Neural cell (in vitro differentiated cells): Measurements from ENCODE around the gene KCNMB2. TPM values are rescaled to one million over a fixed set of nuclear protein-coding genes. Genes with fewer than 3 reads are reported as not detected.

ENCODE experiments used
- H2AFZ ChIP-seq: fragments of 200-600, 300-800 bp; sonication (generic), shearing (Covaris generic); 2 replicates; pipeline ENCODE4 v1.6.0; 2014; ENCODE audit warnings: low read depth, mild to moderate bottlenecking, antibody characterized with exemption, low read length, moderate library complexity
- H3F3A ChIP-seq: fragments of 200-600 bp; shearing (Covaris generic); 2 replicates; pipeline ENCODE4 v1.6.1; 2016; ENCODE audit warnings: mild to moderate bottlenecking, moderate library complexity, mixed read lengths, antibody characterized with exemption, low read length; ENCODE audit not compliant: insufficient read depth, poor library complexity, severe bottlenecking
- H3K27ac ChIP-seq: fragments of 200-600, 300-800 bp; sonication (generic), shearing (Covaris generic); 2 replicates; pipeline ENCODE4 v1.5.1; 2014; ENCODE audit warnings: mild to moderate bottlenecking, low read length, moderate library complexity
- H3K27me3 ChIP-seq: fragments of 300-800, 200-600 bp; sonication (generic), shearing (Covaris generic); 2 replicates; pipeline ENCODE4 v1.6.0; 2014; ENCODE audit warnings: mild to moderate bottlenecking, low read depth, low read length, moderate library complexity; ENCODE audit not compliant: insufficient read depth
- H3K36me3 ChIP-seq: fragments of 300-800, 200-600 bp; sonication (generic), shearing (Covaris generic); 2 replicates; pipeline ENCODE4 v1.5.1; 2014; ENCODE audit warnings: mild to moderate bottlenecking, antibody characterized with exemption, low read length, moderate library complexity; ENCODE audit not compliant: insufficient read depth
- H3K4me2 ChIP-seq: fragments of 300-800, 200-600 bp; sonication (generic), shearing (Covaris generic); 2 replicates; pipeline ENCODE4 v1.6.0; 2014; ENCODE audit warnings: mild to moderate bottlenecking, low read length
- H3K4me3 ChIP-seq: fragments of 300-800, 200-600 bp; sonication (generic), shearing (Covaris generic); 2 replicates; pipeline ENCODE4 v1.5.1; 2014; ENCODE audit warnings: mild to moderate bottlenecking, low read length, moderate library complexity
- H3K79me2 ChIP-seq: fragments of 200-600 bp; shearing (Covaris generic); replicated peaks from 2 replicates; pipeline ENCODE4 v1.6.0; 2014; ENCODE audit warnings: mild to moderate bottlenecking, low read length, moderate library complexity; ENCODE audit not compliant: insufficient read depth
- H3K9ac ChIP-seq: fragments of 300-800, 200-600 bp; sonication (generic), shearing (Covaris generic); 2 replicates; pipeline ENCODE4 v1.6.1; 2016; ENCODE audit warnings: mild to moderate bottlenecking, low read length, mixed read lengths
- H3K9me2 ChIP-seq: fragments of 200-600 bp; shearing (Covaris generic); 2 replicates; pipeline ENCODE4 v1.6.1; 2016; ENCODE audit warnings: mild to moderate bottlenecking, low read length, mixed read lengths; ENCODE audit not compliant: insufficient read depth
- H3K9me3 ChIP-seq: fragments of 200-600, 300-800 bp; sonication (generic), shearing (Covaris generic); 2 replicates; pipeline ENCODE4 v1.6.1; 2016; ENCODE audit warnings: mild to moderate bottlenecking, mixed run types, low read length, moderate library complexity, mixed read lengths
- H4K20me1 ChIP-seq: fragments of 200-600 bp; shearing (Covaris generic); 2 replicates; pipeline ENCODE4 v1.6.1; 2016; ENCODE audit warnings: mild to moderate bottlenecking, mixed run types; ENCODE audit not compliant: insufficient read depth
- CTCF ChIP-seq: fragments of 450-650 bp; IDR thresholded peaks from 2 replicates; pipeline ENCODE4 v1.5.1; 2014; ENCODE audit warnings: antibody characterized with exemption, mild to moderate bottlenecking, moderate library complexity; ENCODE audit not compliant: poor library complexity, severe bottlenecking
- EP300 ChIP-seq: fragments of 450-650 bp; conservative IDR thresholded peaks from 2 replicates; pipeline ENCODE4 v1.6.1; 2014; ENCODE audit warnings: antibody characterized with exemption, mild to moderate bottlenecking, moderate library complexity; ENCODE audit not compliant: poor library complexity, severe bottlenecking
- EZH2 ChIP-seq: fragments of 200-600, 300-800 bp; shearing (Covaris generic), sonication (generic); IDR thresholded peaks from 2 replicates; pipeline ENCODE4 v1.6.1; 2014; ENCODE audit warnings: antibody characterized with exemption, low read length, borderline replicate concordance, mild to moderate bottlenecking; ENCODE audit not compliant: insufficient read depth, poor library complexity, severe bottlenecking
- MXI1 ChIP-seq: fragments of 450-650 bp; conservative IDR thresholded peaks from 2 replicates; pipeline ENCODE4 v1.6.1; 2014; ENCODE audit warnings: antibody characterized with exemption, mild to moderate bottlenecking; ENCODE audit not compliant: poor library complexity, severe bottlenecking
- POLR2AphosphoS5 ChIP-seq: IDR thresholded peaks from 2 replicates; pipeline ENCODE4 v1.6.1; 2012
- RAD21 ChIP-seq: fragments of 450-650 bp; conservative IDR thresholded peaks from 2 replicates; pipeline ENCODE4 v1.6.1; 2014; ENCODE audit warnings: antibody characterized with exemption, mild to moderate bottlenecking, moderate library complexity
- SMC3 ChIP-seq: fragments of 450-650 bp; conservative IDR thresholded peaks from 2 replicates; pipeline ENCODE4 v1.6.1; 2014; ENCODE audit warnings: antibody characterized with exemption, mild to moderate bottlenecking, moderate library complexity; ENCODE audit not compliant: poor library complexity
- polyA plus RNA-seq: library from polyadenylated mRNA; depleted of rRNA; stranded (reverse); fragments of >200 nt; gene quantifications from 2 replicates; pipeline ENCODE4 v1.2.3, GENCODE V29; 2014
- TF ChIP-seq, protein P1 (sequence below): IDR thresholded peaks from 2 replicates; pipeline ENCODE4 v1.6.1; 2012; ENCODE audit warnings: borderline replicate concordance

Gene KCNMB2
- polyA plus RNA-seq, 1 donor from 2014 or later = 0.93 TPM

DNA sequence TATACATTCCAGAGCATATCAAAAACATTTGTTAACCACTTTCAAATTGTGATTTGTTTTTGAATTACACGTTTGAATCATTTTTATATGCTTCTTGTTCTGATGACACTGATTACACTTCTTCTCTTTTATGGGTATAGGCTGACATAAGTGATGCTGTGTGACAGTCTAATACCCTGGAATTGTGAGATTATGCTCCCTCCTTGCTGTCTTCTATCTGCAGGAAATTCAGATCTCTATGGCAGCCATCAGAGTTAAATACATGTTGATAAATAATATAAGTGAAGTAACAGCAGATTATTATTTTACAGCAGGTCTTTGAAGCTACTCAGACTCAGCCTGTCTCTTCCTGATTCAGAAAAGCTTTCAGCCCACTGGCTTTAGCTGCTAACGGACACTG is 286.5 kb downstream of the KCNMB2 start:
- Histone ChIP-seq H3K4me2 (no peak overlapping the region), H4K20me1 (no peaks in the 10 kb centered on the region), H3F3A (peaks cover 6% of the 10 kb centered on the region), H3K4me3 (no peak overlapping the region), H3K36me3 (no peaks in the 10 kb centered on the region), H2AFZ (no peak overlapping the region), H3K27ac (peak overlapping the region; percentile 54), H3K79me2 (no peaks in the 10 kb centered on the region), H3K27me3 (no peaks in the 10 kb centered on the region), H3K9me3 (no peaks in the 10 kb centered on the region), H3K9me2 (no peaks in the 10 kb centered on the region), H3K9ac (peak overlapping the region; percentile 10)
- TF ChIP-seq EP300 (peak; percentile 92), RAD21 (no peak), POLR2AphosphoS5 (peak; percentile 90)
- TF ChIP-seq, protein P1, sequence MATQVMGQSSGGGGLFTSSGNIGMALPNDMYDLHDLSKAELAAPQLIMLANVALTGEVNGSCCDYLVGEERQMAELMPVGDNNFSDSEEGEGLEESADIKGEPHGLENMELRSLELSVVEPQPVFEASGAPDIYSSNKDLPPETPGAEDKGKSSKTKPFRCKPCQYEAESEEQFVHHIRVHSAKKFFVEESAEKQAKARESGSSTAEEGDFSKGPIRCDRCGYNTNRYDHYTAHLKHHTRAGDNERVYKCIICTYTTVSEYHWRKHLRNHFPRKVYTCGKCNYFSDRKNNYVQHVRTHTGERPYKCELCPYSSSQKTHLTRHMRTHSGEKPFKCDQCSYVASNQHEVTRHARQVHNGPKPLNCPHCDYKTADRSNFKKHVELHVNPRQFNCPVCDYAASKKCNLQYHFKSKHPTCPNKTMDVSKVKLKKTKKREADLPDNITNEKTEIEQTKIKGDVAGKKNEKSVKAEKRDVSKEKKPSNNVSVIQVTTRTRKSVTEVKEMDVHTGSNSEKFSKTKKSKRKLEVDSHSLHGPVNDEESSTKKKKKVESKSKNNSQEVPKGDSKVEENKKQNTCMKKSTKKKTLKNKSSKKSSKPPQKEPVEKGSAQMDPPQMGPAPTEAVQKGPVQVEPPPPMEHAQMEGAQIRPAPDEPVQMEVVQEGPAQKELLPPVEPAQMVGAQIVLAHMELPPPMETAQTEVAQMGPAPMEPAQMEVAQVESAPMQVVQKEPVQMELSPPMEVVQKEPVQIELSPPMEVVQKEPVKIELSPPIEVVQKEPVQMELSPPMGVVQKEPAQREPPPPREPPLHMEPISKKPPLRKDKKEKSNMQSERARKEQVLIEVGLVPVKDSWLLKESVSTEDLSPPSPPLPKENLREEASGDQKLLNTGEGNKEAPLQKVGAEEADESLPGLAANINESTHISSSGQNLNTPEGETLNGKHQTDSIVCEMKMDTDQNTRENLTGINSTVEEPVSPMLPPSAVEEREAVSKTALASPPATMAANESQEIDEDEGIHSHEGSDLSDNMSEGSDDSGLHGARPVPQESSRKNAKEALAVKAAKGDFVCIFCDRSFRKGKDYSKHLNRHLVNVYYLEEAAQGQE = peak; percentile 98

- Histone ChIP-seq H3K9ac (peak overlapping the region; percentile 10), H3K9me2 (no peaks in the 10 kb centered on the region), H3K36me3 (no peaks in the 10 kb centered on the region), H3K79me2 (no peaks in the 10 kb centered on the region), H3K4me2 (no peak overlapping the region), H3F3A (peaks cover 6% of the 10 kb centered on the region), H3K9me3 (no peaks in the 10 kb centered on the region), H3K4me3 (peak overlapping the region; percentile 14), H4K20me1 (no peaks in the 10 kb centered on the region), H3K27me3 (no peaks in the 10 kb centered on the region), H2AFZ (no peak overlapping the region), H3K27ac (peak overlapping the region; percentile 54)
- TF ChIP-seq EZH2 (no peak), RAD21 (no peak), MXI1 (no peak), SMC3 (no peak), EP300 (no peak), POLR2AphosphoS5 (no peak), CTCF (no peak)
- TF ChIP-seq, protein P1 = no peak
These were observed 286.9 kb downstream of the KCNMB2 start for GRCh38 chr3:178823150-178823549.
